Neural crest cell (in vitro differentiated cells): ENCODE measurements around the gene GPR146. TPM values are rescaled to one million over a fixed set of nuclear protein-coding genes. Genes with fewer than 3 reads are reported as not detected.

Experiments used
- DNase-seq: peaks from one replicate; pipeline ENCODE4 v3.0.0; 2021; ENCODE audit warnings: low read depth, mixed read lengths, low spot score
- H3K27ac Mint-ChIP-seq: one replicate; pipeline ENCODE4 v1.8.0; 2021; ENCODE audit warnings: mild to moderate bottlenecking, mixed read lengths; ENCODE audit not compliant: unreplicated experiment
- H3K27me3 Mint-ChIP-seq: 2 replicates; pipeline ENCODE4 v1.8.0; 2021; ENCODE audit warnings: low read depth, mild to moderate bottlenecking, mixed read lengths
- H3K36me3 Mint-ChIP-seq: 2 replicates; pipeline ENCODE4 v1.8.0; 2021; ENCODE audit warnings: low read depth, mild to moderate bottlenecking, mixed read lengths
- H3K4me1 Mint-ChIP-seq: 2 replicates; pipeline ENCODE4 v1.8.0; 2021; ENCODE audit warnings: mixed read lengths
- H3K4me3 Mint-ChIP-seq: one replicate; pipeline ENCODE4 v1.8.0; 2021; ENCODE audit warnings: mild to moderate bottlenecking, mixed read lengths
- H3K9me3 Mint-ChIP-seq: 2 replicates; pipeline ENCODE4 v1.8.0; 2021; ENCODE audit warnings: mixed read lengths
- total RNA-seq: library from RNA; stranded (reverse); gene quantifications from 2 replicates; pipeline ENCODE4 v1.2.1, GENCODE V29; 2021
- TF ChIP-seq, protein P1 (sequence below): fragments of 200-600 bp; sonication (generic); conservative IDR thresholded peaks from 2 replicates; pipeline ENCODE4 v1.5.0; 2021; ENCODE audit warnings: antibody characterized with exemption, mild to moderate bottlenecking

The GPR146 gene
- total RNA-seq, 1 donor from 2014 or later: not detected

DNA sequence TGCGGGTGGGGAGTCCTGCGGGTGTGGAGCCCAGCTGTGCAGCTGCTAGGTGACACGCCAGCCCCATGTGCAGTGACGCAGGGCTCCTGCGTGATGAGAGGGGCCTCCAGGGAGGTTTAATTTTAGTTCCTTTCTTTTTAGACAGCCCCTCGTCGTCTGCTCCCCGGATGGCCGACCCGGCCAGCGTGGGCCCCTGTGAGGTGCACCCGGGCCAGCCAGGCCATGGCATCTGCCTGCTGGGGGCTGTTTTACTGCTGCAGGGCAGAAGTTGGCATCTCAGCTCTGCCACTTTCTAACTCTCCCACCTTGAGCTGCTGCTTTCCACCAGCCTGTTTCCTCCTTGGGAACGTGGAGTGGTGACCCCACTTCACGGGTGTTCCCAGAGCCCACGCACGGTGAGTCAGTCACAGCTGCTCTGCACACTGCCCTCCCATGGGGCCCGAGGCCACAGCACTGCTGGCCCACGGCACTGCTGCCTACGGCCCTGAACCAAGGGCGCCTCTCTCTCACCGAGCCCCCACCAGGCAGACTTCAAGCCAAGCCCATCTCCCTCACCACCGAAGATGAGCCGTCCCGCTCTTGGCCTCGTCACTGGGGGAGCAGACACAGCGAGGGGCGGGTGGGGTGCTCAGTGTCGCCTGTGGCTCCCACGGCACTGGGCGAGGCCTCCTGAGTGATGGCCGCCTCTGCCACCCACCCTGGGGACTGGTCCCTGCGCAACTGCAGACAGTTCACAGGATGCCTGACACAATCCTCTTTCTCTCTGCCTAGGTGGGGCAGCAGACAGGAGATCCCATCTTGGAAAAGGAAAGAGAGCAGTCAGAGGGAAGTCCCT, 40.1 kb upstream of the GPR146 start:
- TF ChIP-seq, protein P1, sequence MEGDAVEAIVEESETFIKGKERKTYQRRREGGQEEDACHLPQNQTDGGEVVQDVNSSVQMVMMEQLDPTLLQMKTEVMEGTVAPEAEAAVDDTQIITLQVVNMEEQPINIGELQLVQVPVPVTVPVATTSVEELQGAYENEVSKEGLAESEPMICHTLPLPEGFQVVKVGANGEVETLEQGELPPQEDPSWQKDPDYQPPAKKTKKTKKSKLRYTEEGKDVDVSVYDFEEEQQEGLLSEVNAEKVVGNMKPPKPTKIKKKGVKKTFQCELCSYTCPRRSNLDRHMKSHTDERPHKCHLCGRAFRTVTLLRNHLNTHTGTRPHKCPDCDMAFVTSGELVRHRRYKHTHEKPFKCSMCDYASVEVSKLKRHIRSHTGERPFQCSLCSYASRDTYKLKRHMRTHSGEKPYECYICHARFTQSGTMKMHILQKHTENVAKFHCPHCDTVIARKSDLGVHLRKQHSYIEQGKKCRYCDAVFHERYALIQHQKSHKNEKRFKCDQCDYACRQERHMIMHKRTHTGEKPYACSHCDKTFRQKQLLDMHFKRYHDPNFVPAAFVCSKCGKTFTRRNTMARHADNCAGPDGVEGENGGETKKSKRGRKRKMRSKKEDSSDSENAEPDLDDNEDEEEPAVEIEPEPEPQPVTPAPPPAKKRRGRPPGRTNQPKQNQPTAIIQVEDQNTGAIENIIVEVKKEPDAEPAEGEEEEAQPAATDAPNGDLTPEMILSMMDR: no peak
- Mint-ChIP-seq H3K9me3 (no peaks in the 10 kb centered on the region), H3K4me1 (no peaks in the 10 kb centered on the region), H3K36me3 (peaks cover 3% of the 10 kb centered on the region), H3K27ac (no peak overlapping the region), H3K27me3 (no peaks in the 10 kb centered on the region), H3K4me3 (no peak overlapping the region)
- no peak for DNase-seq

DNA sequence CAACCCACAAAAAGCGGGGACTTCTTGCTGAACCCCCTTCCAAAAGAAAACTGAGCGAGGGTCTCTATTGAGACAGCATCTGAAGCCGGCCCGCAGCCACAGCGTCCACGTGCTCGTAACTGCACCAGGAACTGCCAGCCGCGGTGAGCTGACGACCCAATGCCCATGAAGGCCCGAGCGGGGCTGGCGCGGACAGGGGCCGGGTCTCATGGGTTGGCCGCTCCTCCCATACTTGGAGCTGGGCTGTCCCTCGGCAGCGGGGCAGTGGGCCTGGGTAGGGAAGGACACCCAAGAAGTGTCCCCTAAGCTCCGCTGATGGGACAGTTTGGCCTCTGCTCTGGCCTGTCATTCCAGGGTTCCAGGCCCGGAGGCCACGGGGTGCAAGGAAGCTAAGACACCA, 39.0 kb upstream of the GPR146 start:
- Mint-ChIP-seq H3K4me1 (no peaks in the 10 kb centered on the region), H3K9me3 (no peaks in the 10 kb centered on the region), H3K27ac (no peak overlapping the region), H3K27me3 (no peaks in the 10 kb centered on the region), H3K36me3 (peaks cover 3% of the 10 kb centered on the region), H3K4me3 (no peak overlapping the region)
- TF ChIP-seq, protein P1: no peak
- DNase-seq: no peak

DNA sequence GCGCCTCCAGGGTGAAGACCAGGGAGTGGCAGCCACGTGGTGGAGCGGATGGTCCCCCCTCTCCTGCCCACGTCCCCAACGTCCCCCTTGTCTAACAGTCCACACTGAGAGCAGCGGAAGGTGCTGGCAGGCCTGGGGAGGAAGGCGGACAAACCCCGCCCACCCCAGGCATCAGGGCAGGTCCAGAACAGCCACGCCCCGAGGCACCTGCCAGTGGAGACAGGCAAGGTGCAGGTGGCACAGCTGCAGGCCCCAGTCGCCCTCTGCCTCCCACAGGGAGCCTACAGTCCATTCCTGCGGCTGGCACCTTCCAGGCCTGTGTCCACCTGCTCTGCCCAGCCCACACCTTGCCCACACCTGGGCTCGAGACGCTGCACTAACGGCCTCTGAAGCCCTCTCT, 36.4 kb upstream of the GPR146 start:
- no peak for DNase-seq
- no peak overlapping the region for H3K27ac Mint-ChIP-seq
- H3K9me3 Mint-ChIP-seq: no peaks in the 10 kb centered on the region
- H3K27me3 Mint-ChIP-seq: no peaks in the 10 kb centered on the region
- H3K4me3 Mint-ChIP-seq: no peak overlapping the region
- H3K4me1 Mint-ChIP-seq: no peaks in the 10 kb centered on the region
- peaks cover 3% of the 10 kb centered on the region for H3K36me3 Mint-ChIP-seq
- TF ChIP-seq, protein P1: no peak

DNA sequence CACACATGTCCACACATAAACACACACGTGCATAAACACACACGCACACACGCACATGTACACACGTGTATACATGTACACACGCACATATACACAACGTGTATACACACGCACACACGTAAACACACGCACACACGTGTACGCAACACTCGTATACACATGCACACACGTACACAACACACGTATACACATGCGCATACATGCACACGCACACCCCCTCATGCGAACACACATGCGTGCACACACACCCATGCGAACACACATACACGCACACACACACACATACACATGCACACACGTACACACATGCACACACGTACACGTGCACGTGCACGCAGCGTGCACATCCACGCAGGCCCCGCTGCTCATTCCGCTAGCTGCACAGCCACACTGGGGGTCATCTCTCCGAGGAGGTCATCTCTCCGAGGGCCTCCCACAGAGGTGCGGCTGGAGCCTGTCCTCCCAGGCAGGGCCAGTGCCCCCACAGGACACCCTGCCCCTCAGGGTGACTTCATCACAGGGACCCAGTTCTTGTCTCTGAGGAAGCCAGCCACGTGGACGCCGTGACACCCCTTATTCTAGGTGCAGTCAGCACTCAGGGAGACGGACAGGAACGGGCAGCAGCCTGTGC, 35.5 kb upstream of the GPR146 start:
- Mint-ChIP-seq H3K4me1 (peaks cover 2% of the 10 kb centered on the region), H3K27me3 (no peaks in the 10 kb centered on the region), H3K4me3 (no peak overlapping the region), H3K36me3 (peaks cover 3% of the 10 kb centered on the region), H3K27ac (peak overlapping the region; percentile 12), H3K9me3 (no peaks in the 10 kb centered on the region)
- no peak for DNase-seq
- TF ChIP-seq, protein P1: no peak

DNA sequence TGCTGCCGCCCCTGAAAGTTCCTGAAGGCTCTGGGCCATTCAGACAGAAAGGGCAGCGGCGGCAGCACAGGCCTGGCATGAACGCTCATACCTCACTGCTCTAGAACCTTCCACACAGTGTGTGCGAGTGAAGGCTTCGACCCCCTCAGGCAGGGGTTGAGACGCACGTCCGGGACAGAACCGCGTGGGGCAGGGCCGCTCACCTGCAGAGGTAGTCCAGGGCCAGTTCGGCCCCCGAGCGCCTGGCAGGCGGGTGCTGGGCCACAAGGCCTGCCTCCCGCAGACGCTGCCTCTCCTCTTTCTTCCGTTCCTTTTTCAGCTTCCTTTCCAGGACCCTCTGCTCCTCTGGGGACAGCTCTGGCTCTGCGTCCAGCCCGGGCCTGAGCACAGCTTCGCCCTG, 34.6 kb upstream of the GPR146 start:
- no peak overlapping the region for H3K27ac Mint-ChIP-seq
- H3K4me3 Mint-ChIP-seq: no peak overlapping the region
- TF ChIP-seq, protein P1: no peak
- H3K27me3 Mint-ChIP-seq: no peaks in the 10 kb centered on the region
- H3K4me1 Mint-ChIP-seq: peaks cover 7% of the 10 kb centered on the region
- no peak for DNase-seq
- no peaks in the 10 kb centered on the region for H3K9me3 Mint-ChIP-seq
- peaks cover 3% of the 10 kb centered on the region for H3K36me3 Mint-ChIP-seq
